PFSK-1 (cell line): Measurements from ENCODE around the gene FIP1L1.

Experiments
- FOXP2 ChIP-seq: optimal IDR thresholded peaks from 2 replicates; pipeline ENCODE3; 2011; ENCODE audit warnings: borderline replicate concordance, control low read depth, inconsistent platforms; ENCODE audit not compliant: insufficient read depth; ENCODE audit errors: extremely low read length, extremely low read depth
- POLR2AphosphoS5 ChIP-seq: IDR thresholded peaks from 2 replicates; pipeline ENCODE4 v1.6.1; 2012; ENCODE audit warnings: low read depth, mild to moderate bottlenecking, control low read depth, low read length, moderate library complexity
- REST ChIP-seq, 2 experiments: IDR thresholded peaks; 2 replicates each; pipeline versions ENCODE4 v1.6.1 to v1.8.0; 2011 to 2012; ENCODE audit warnings: low read depth in 2 of 2, low read length in 2 of 2, control low read depth in 1 of 2, inconsistent platforms in 1 of 2, mild to moderate bottlenecking in 1 of 2, moderate library complexity in 1 of 2; ENCODE audit not compliant: insufficient read depth in 1 of 2
- SIN3A ChIP-seq: IDR thresholded peaks from 2 replicates; pipeline ENCODE4 v1.6.1; 2012; ENCODE audit warnings: mild to moderate bottlenecking, low read length, moderate library complexity, borderline replicate concordance; ENCODE audit not compliant: insufficient read depth
- TAF1 ChIP-seq: IDR thresholded peaks from 2 replicates; pipeline ENCODE4 v1.6.1; 2012; ENCODE audit warnings: low read length, control low read depth, borderline replicate concordance; ENCODE audit not compliant: insufficient read depth

The FIP1L1 gene

GRCh38 chr4:53432528-53433424, 55.3 kb downstream of the FIP1L1 start:
- no peak for TF ChIP-seq FOXP2
- TF ChIP-seq POLR2AphosphoS5 = no peak
- TF ChIP-seq SIN3A = no peak
- TF ChIP-seq TAF1 = no peak
- no peak for TF ChIP-seq REST (IDR thresholded peaks at IDR 0.05; ENCODE audit: insufficient read depth in 1 of 2, low read depth in 2 of 2, low read length in 2 of 2)

DNA sequence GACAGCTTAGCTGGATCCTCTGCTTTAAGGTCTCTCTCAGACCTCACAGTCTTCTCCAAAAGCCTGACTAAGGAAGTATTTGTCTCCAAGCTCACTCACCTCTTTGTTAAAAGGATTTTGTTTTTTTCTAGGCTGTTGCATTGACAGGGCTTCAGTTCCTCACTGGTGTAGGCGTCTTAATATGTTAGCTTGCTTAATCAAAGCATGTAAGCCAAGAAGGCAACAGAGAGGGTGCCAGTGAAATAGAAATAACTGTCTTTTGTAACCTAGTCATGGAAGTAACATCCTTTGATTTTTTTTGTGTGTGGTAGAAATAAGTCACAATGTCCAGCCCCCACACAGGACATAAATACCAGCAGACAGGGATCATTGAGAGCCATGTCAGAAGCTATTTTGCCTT, 58.8 kb downstream of the FIP1L1 start:
- TF ChIP-seq POLR2AphosphoS5 (no peak), SIN3A (no peak), REST (IDR thresholded peaks at IDR 0.05; ENCODE audit: insufficient read depth in 1 of 2, low read depth in 2 of 2, low read length in 2 of 2) (no peak), FOXP2 (no peak), TAF1 (no peak)

DNA sequence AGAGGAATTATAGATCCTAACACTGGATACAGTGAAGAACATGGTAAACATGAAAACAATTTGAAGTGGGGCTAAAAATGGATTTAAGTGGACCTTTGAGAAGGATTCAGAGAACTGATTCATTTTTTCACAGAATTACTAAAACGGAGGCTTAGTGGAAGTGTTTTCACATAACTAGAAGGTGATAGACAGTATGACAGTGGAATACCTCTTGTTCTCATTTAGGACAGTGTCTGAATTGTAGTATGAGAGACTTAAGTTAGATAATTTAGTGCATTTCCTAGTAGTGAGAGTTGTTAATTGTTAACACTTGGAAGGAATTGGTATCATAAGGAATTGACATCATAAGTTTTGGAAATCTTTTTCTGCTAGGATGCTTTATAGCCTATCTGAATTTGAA, 64.1 kb downstream of the FIP1L1 start:
- TF ChIP-seq SIN3A (no peak), POLR2AphosphoS5 (no peak), REST (IDR thresholded peaks at IDR 0.05; ENCODE audit: insufficient read depth in 1 of 2, low read depth in 2 of 2, low read length in 2 of 2) (no peak)

DNA sequence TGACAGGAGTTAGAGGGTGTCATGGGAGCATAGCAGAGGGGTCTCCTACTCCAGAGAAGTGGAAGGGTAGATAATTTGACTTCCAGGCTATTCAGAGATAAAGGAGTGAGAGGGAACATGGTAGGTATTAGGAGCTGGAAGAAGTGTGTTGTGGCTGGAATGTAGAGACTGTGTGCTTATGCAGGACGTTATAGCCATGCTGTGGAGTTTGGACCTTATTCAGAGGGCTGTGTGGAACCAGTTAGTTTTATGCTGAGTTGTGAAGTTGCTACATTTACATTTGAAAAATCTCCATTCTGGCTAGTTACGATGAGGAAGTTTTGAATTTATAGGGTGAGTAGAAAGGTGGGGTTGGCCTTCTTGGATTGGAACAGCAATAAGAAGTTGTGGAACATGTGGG, 67.5 kb downstream of the FIP1L1 start:
- TF ChIP-seq TAF1 = no peak
- TF ChIP-seq FOXP2 = no peak
- TF ChIP-seq REST (IDR thresholded peaks at IDR 0.05; ENCODE audit: insufficient read depth in 1 of 2, low read depth in 2 of 2, low read length in 2 of 2) = no peak
- no peak for TF ChIP-seq POLR2AphosphoS5
- TF ChIP-seq SIN3A = no peak
